ENCODE results near the gene NLGN1. TPM values are rescaled to one million over a fixed set of nuclear protein-coding genes. Genes with fewer than 3 reads are reported as not detected.

Gene NLGN1
- total RNA-seq, 1 donor from 2014 or later, result 4.5 TPM

GRCh38 chr3:174060431-174060830, 662.9 kb downstream of the NLGN1 start:
- no peaks in the 10 kb centered on the region for H3K36me3 ChIP-seq (ENCODE audit: control insufficient read depth, insufficient read depth, low read length)
- no peak for TF ChIP-seq CTCF (IDR thresholded peaks at IDR 0.05; ENCODE audit: insufficient read depth, low read length, poor library complexity, severe bottlenecking)

GRCh38 chr3:174061162-174061561, 663.6 kb downstream of the NLGN1 start:
- DNase-seq (ENCODE audit: low read depth), result no peak
- Histone ChIP-seq H3K36me3 (ENCODE audit: control insufficient read depth, insufficient read depth, low read length) (no peaks in the 10 kb centered on the region), H3K27me3 (ENCODE audit: control insufficient read depth, insufficient read depth, low read length) (no peaks in the 10 kb centered on the region), H3K4me3 (ENCODE audit: low read depth, low read length) (no peak overlapping the region)
- no peak for TF ChIP-seq CTCF (IDR thresholded peaks at IDR 0.05; ENCODE audit: insufficient read depth, low read length, poor library complexity, severe bottlenecking)

More at GRCh38 chr3:174060431-174060830, 662.9 kb downstream of the NLGN1 start:
- Histone ChIP-seq H3K4me3 (ENCODE audit: low read depth, low read length) (no peak overlapping the region), H3K27me3 (ENCODE audit: control insufficient read depth, insufficient read depth, low read length) (no peaks in the 10 kb centered on the region)
- no peak for DNase-seq (ENCODE audit: low read depth)

GRCh38 chr3:174061731-174062130, 664.2 kb downstream of the NLGN1 start:
- H3K4me3 ChIP-seq (ENCODE audit: low read depth, low read length), result no peak overlapping the region
- H3K27me3 ChIP-seq (ENCODE audit: control insufficient read depth, insufficient read depth, low read length), result no peaks in the 10 kb centered on the region
- TF ChIP-seq CTCF (IDR thresholded peaks at IDR 0.05; ENCODE audit: insufficient read depth, low read length, poor library complexity, severe bottlenecking), result no peak
- no peak for DNase-seq (ENCODE audit: low read depth)
- no peaks in the 10 kb centered on the region for H3K36me3 ChIP-seq (ENCODE audit: control insufficient read depth, insufficient read depth, low read length)

GRCh38 chr3:174062923-174063322, 665.4 kb downstream of the NLGN1 start:
- Histone ChIP-seq H3K27me3 (ENCODE audit: control insufficient read depth, insufficient read depth, low read length) (no peaks in the 10 kb centered on the region), H3K4me3 (ENCODE audit: low read depth, low read length) (no peak overlapping the region), H3K36me3 (ENCODE audit: control insufficient read depth, insufficient read depth, low read length) (no peaks in the 10 kb centered on the region)
- TF ChIP-seq CTCF (IDR thresholded peaks at IDR 0.05; ENCODE audit: insufficient read depth, low read length, poor library complexity, severe bottlenecking), result no peak
- DNase-seq (ENCODE audit: low read depth), result no peak

- no peak overlapping the region for H3K4me3 ChIP-seq (ENCODE audit: low read depth, low read length)
- H3K27me3 ChIP-seq (ENCODE audit: control insufficient read depth, insufficient read depth, low read length), result no peaks in the 10 kb centered on the region
- no peak for DNase-seq (ENCODE audit: low read depth)
- H3K36me3 ChIP-seq (ENCODE audit: control insufficient read depth, insufficient read depth, low read length), result no peaks in the 10 kb centered on the region
- no peak for TF ChIP-seq CTCF (IDR thresholded peaks at IDR 0.05; ENCODE audit: insufficient read depth, low read length, poor library complexity, severe bottlenecking)
Observed at GRCh38 chr3:174068035-174068434, 670.5 kb downstream of the NLGN1 start.

- no peak for TF ChIP-seq CTCF (IDR thresholded peaks at IDR 0.05; ENCODE audit: insufficient read depth, low read length, poor library complexity, severe bottlenecking)
- Histone ChIP-seq H3K4me3 (ENCODE audit: low read depth, low read length) (no peak overlapping the region), H3K36me3 (ENCODE audit: control insufficient read depth, insufficient read depth, low read length) (no peaks in the 10 kb centered on the region), H3K27me3 (ENCODE audit: control insufficient read depth, insufficient read depth, low read length) (no peaks in the 10 kb centered on the region)
- DNase-seq (ENCODE audit: low read depth), result no peak
Observed at GRCh38 chr3:174072675-174073074, 675.1 kb downstream of the NLGN1 start.
